GM23338 (cell line): ENCODE measurements around the gene FRMD4A.

Source experiments
- EZH2 ChIP-seq: fragments of 200-600 bp; sonication (generic); IDR thresholded peaks from one replicate; pipeline ENCODE4 v1.8.0; 2017; ENCODE audit warnings: antibody characterized with exemption, mild to moderate bottlenecking, low read depth; ENCODE audit not compliant: unreplicated experiment
- EZH2phosphoT487 ChIP-seq: fragments of 200-600 bp; sonication (generic); IDR thresholded peaks from one replicate; pipeline ENCODE4 v1.8.1; 2018; ENCODE audit warnings: antibody characterized with exemption; ENCODE audit not compliant: unreplicated experiment
- POLR2AphosphoS5 ChIP-seq: IDR thresholded peaks from 2 replicates; pipeline ENCODE4 v1.6.1; 2016; ENCODE audit warnings: antibody characterized with exemption, low read depth
- TF ChIP-seq, protein P1 (sequence below), 2 experiments: fragments of 200-600 bp in 1 of 2; sonication (generic) in 1 of 2; conservative IDR thresholded peaks; 2 replicates each; pipeline versions ENCODE4 v1.5.1 to v1.6.1; 2016 to 2017; ENCODE audit warnings: antibody characterized with exemption in 2 of 2, low read depth in 2 of 2, mild to moderate bottlenecking in 2 of 2, moderate library complexity in 1 of 2
- TF ChIP-seq, protein P2 (sequence below): IDR thresholded peaks from one replicate; pipeline ENCODE4 v1.6.1; 2018; ENCODE audit warnings: antibody characterized with exemption; ENCODE audit not compliant: unreplicated experiment

DNA sequence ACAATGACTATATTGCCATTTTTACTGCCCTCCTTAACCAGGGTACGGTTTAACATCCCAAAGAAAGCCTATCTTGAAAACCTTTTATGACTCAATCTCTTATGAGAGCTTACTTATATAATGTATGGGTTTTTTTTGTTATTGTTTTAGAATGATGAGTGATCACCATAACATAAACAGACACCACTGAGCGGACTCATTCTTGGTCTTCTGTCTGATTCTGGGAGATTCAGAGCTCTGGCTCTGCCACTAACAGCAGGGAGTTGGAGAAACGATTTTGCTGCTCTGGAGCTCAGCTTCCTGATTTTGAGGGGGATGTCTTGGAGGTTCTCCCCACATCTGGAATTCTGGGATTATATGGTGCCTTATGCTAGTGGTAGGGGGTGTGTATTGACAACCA, 244.1 kb downstream of the FRMD4A start:
- TF ChIP-seq EZH2phosphoT487 = no peak
- TF ChIP-seq EZH2 = no peak
- TF ChIP-seq, protein P1, sequence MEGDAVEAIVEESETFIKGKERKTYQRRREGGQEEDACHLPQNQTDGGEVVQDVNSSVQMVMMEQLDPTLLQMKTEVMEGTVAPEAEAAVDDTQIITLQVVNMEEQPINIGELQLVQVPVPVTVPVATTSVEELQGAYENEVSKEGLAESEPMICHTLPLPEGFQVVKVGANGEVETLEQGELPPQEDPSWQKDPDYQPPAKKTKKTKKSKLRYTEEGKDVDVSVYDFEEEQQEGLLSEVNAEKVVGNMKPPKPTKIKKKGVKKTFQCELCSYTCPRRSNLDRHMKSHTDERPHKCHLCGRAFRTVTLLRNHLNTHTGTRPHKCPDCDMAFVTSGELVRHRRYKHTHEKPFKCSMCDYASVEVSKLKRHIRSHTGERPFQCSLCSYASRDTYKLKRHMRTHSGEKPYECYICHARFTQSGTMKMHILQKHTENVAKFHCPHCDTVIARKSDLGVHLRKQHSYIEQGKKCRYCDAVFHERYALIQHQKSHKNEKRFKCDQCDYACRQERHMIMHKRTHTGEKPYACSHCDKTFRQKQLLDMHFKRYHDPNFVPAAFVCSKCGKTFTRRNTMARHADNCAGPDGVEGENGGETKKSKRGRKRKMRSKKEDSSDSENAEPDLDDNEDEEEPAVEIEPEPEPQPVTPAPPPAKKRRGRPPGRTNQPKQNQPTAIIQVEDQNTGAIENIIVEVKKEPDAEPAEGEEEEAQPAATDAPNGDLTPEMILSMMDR (conservative IDR thresholded peaks at IDR 0.05; ENCODE audit: low read depth in 2 of 2) = no peak
- TF ChIP-seq POLR2AphosphoS5 = no peak
- TF ChIP-seq, protein P2, sequence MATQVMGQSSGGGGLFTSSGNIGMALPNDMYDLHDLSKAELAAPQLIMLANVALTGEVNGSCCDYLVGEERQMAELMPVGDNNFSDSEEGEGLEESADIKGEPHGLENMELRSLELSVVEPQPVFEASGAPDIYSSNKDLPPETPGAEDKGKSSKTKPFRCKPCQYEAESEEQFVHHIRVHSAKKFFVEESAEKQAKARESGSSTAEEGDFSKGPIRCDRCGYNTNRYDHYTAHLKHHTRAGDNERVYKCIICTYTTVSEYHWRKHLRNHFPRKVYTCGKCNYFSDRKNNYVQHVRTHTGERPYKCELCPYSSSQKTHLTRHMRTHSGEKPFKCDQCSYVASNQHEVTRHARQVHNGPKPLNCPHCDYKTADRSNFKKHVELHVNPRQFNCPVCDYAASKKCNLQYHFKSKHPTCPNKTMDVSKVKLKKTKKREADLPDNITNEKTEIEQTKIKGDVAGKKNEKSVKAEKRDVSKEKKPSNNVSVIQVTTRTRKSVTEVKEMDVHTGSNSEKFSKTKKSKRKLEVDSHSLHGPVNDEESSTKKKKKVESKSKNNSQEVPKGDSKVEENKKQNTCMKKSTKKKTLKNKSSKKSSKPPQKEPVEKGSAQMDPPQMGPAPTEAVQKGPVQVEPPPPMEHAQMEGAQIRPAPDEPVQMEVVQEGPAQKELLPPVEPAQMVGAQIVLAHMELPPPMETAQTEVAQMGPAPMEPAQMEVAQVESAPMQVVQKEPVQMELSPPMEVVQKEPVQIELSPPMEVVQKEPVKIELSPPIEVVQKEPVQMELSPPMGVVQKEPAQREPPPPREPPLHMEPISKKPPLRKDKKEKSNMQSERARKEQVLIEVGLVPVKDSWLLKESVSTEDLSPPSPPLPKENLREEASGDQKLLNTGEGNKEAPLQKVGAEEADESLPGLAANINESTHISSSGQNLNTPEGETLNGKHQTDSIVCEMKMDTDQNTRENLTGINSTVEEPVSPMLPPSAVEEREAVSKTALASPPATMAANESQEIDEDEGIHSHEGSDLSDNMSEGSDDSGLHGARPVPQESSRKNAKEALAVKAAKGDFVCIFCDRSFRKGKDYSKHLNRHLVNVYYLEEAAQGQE = no peak
